Endothelial cell of umbilical vein (primary cell): Measurements from ENCODE around the gene MYLK2. TPM values are rescaled to one million over a fixed set of nuclear protein-coding genes. Genes with fewer than 3 reads are reported as not detected.
"Not testable (repeated sequence)": the region's sequence is repeated elsewhere in the genome, so short reads cannot be mapped to it uniquely, and the experiment has no call there.

ENCODE experiments used
- BruUV-seq: library from RNA; stranded (reverse); fragments of 400-500 nt; replicated peaks from 2 replicates; lab custom pipeline; 2021; lab: Mats Ljungman, UMichigan
- CTCF ChIA-PET: fragments of 300-600, 350-600 bp; sonication (Branson Sonifier 250); formaldehyde crosslinking; loops from one replicate; lab custom pipeline; 2021; ENCODE audit warnings: antibody characterized with exemption, inconsistent platforms; lab: Charles Lee
- POLR2A ChIA-PET: fragments of 300-600, 350-600 bp; sonication (Branson Sonifier 250); formaldehyde crosslinking; loops from one replicate; lab custom pipeline; 2021; ENCODE audit warnings: antibody characterized with exemption, inconsistent platforms; lab: Charles Lee
- DNase-seq: peaks from one replicate; pipeline ENCODE4 v3.0.0-alpha.2; 2011; ENCODE audit warnings: low read depth, low spot score
- FAIRE-seq: peaks from 2 replicates; lab custom pipeline; 2011; peaks lifted over from hg19 to GRCh38; lab: Jason Lieb, UNC
- H2AFZ ChIP-seq: 2 replicates; pipeline ENCODE4 v1.6.0; 2012; ENCODE audit warnings: low read depth, low read length, control low read depth, inconsistent platforms
- H3K27ac ChIP-seq: 2 replicates; pipeline ENCODE4 v1.5.1; 2011; ENCODE audit warnings: low read depth, mild to moderate bottlenecking, control low read depth, low read length, moderate library complexity; ENCODE audit not compliant: insufficient read depth
- H3K27me3 ChIP-seq, 2 experiments: 2 replicates each; pipeline versions ENCODE4 v1.6.0 to v1.6.1; 2011; ENCODE audit warnings: low read length in 2 of 2, mixed read lengths in 1 of 2; ENCODE audit not compliant: control insufficient read depth in 2 of 2, insufficient read depth in 2 of 2
- H3K36me3 ChIP-seq, 2 experiments: 2 replicates in 1 of 2; 3 replicates in 1 of 2; pipeline ENCODE4 v1.5.1; 2011; ENCODE audit warnings: low read length in 2 of 2, mild to moderate bottlenecking in 1 of 2, moderate library complexity in 1 of 2; ENCODE audit not compliant: control insufficient read depth in 2 of 2, insufficient read depth in 2 of 2; ENCODE audit errors: extremely low read depth in 1 of 2
- H3K4me1 ChIP-seq: 3 replicates; pipeline ENCODE4 v1.5.1; 2011; ENCODE audit warnings: mild to moderate bottlenecking, low read length; ENCODE audit not compliant: control insufficient read depth, insufficient read depth; ENCODE audit errors: extremely low read depth
- H3K4me2 ChIP-seq: 2 replicates; pipeline ENCODE4 v1.6.1; 2011; ENCODE audit warnings: low read length, control low read depth, mixed read lengths; ENCODE audit not compliant: insufficient read depth
- H3K4me3 ChIP-seq, 3 experiments: fragments of 200-600 bp in 1 of 3; sonication (generic), shearing (Covaris generic) in 1 of 3; replicated peaks in 1 of 3; 2 replicates each; pipeline ENCODE4 v1.5.1; 2011 to 2016; ENCODE audit warnings: control low read depth in 3 of 3, low read length in 3 of 3, mild to moderate bottlenecking in 2 of 3, inconsistent platforms in 1 of 3, low read depth in 1 of 3, moderate library complexity in 1 of 3; ENCODE audit not compliant: insufficient read depth in 1 of 3
- H3K79me2 ChIP-seq: 2 replicates; pipeline ENCODE4 v1.6.0; 2012; ENCODE audit warnings: low read length, inconsistent platforms; ENCODE audit not compliant: control insufficient read depth, insufficient read depth
- H3K9ac ChIP-seq: replicated peaks from 2 replicates; pipeline ENCODE3; 2011; ENCODE audit warnings: low read length, control low read depth; ENCODE audit not compliant: insufficient read depth; ENCODE audit errors: extremely low read depth
- H3K9me1 ChIP-seq: replicated peaks from 3 replicates; pipeline ENCODE4 v1.6.0; 2011; ENCODE audit warnings: mild to moderate bottlenecking, low read length; ENCODE audit not compliant: control insufficient read depth, insufficient read depth; ENCODE audit errors: extremely low read depth
- H3K9me3 ChIP-seq: replicated peaks from 2 replicates; pipeline ENCODE4 v1.5.1; 2012; ENCODE audit warnings: low read length, inconsistent platforms; ENCODE audit not compliant: control insufficient read depth, insufficient read depth
- H4K20me1 ChIP-seq: replicated peaks from 2 replicates; pipeline ENCODE3; 2011; ENCODE audit warnings: mild to moderate bottlenecking, low read length; ENCODE audit not compliant: control insufficient read depth, insufficient read depth; ENCODE audit errors: extremely low read depth
- EZH2 ChIP-seq: IDR thresholded peaks from 2 replicates; pipeline ENCODE4 v1.6.1; 2012; ENCODE audit warnings: borderline replicate concordance, low read depth, mild to moderate bottlenecking, moderate library complexity, low read length, inconsistent platforms; ENCODE audit not compliant: severe bottlenecking
- FOS ChIP-seq: IDR thresholded peaks from 2 replicates; pipeline ENCODE4 v1.6.1; 2011; ENCODE audit warnings: mild to moderate bottlenecking, low read length, moderate library complexity, borderline replicate concordance; ENCODE audit not compliant: insufficient read depth
- GATA2 ChIP-seq: IDR thresholded peaks from 2 replicates; pipeline ENCODE4 v1.7.0; 2011; ENCODE audit warnings: low read depth, mild to moderate bottlenecking, moderate library complexity, mixed read lengths, low read length; ENCODE audit not compliant: insufficient read length, insufficient read depth
- JUN ChIP-seq: IDR thresholded peaks from 2 replicates; pipeline ENCODE4 v1.6.1; 2011; ENCODE audit warnings: borderline replicate concordance, low read depth; ENCODE audit not compliant: insufficient read length, insufficient read depth
- MYC ChIP-seq: IDR thresholded peaks from one replicate; pipeline ENCODE4 v1.6.1; 2011; ENCODE audit warnings: mild to moderate bottlenecking, low read depth, low read length
- POLR2A ChIP-seq: IDR thresholded peaks from 2 replicates; pipeline ENCODE4 v1.6.1; 2012; ENCODE audit warnings: low read depth, mild to moderate bottlenecking, control low read depth, low read length
- POLR2AphosphoS5 ChIP-seq: IDR thresholded peaks from 2 replicates; pipeline ENCODE4 v1.6.1; 2012; ENCODE audit warnings: low read depth, mild to moderate bottlenecking, control low read depth, low read length, moderate library complexity; ENCODE audit not compliant: insufficient read depth
- dilution Hi-C: fragments of 300-500 bp; cut with MboI; formaldehyde crosslinking; loops from one replicate; pipeline ENCODE4 v1.15.0; 2019; ENCODE audit warnings: low sequenced_read_pairs; ENCODE audit not compliant: extremely low pct_ligation_motif_present
- intact Hi-C: fragments of 100-400 bp; cut with micrococcal nuclease; formaldehyde crosslinking; loops from one replicate; pipeline ENCODE4 v1.10.0; 2022
- polyA plus RNA-seq, 4 experiments: library from polyadenylated mRNA; depleted of rRNA in 3 of 4; stranded (reverse) in 3 of 4; unstranded in 1 of 4; fragments of >200 nt; gene quantifications; 2 replicates each; pipeline versions ENCODE4 v1.2.1 to v1.2.3, GENCODE V29; 2011 to 2012; ENCODE audit warnings: missing spikeins in 1 of 4
- total RNA-seq: library from RNA; stranded (reverse); gene quantifications from 2 replicates; pipeline ENCODE4 v1.2.3, GENCODE V29; 2021
- TF ChIP-seq, protein P1 (sequence below): IDR thresholded peaks from 2 replicates; pipeline ENCODE4 v1.6.1; 2011; ENCODE audit not compliant: insufficient read depth, insufficient read length
- TF ChIP-seq, protein P2 (sequence below), 2 donors: IDR thresholded peaks; 1 replicate in 1 of 2; 2 replicates in 1 of 2; pipeline ENCODE4 v1.5.1; 2011; ENCODE audit warnings: low read length in 2 of 2, mild to moderate bottlenecking in 2 of 2, moderate library complexity in 2 of 2, control low read depth in 1 of 2, inconsistent platforms in 1 of 2, low read depth in 1 of 2; ENCODE audit not compliant: insufficient read depth in 1 of 2; ENCODE audit errors: extremely low read depth in 1 of 2

The MYLK2 gene
- total and polyA plus RNA-seq, 2 donors (not counting 3 experiments of a cell fraction or from before 2014, with no cell fraction given), result 2.6 to 2.7 TPM

DNA sequence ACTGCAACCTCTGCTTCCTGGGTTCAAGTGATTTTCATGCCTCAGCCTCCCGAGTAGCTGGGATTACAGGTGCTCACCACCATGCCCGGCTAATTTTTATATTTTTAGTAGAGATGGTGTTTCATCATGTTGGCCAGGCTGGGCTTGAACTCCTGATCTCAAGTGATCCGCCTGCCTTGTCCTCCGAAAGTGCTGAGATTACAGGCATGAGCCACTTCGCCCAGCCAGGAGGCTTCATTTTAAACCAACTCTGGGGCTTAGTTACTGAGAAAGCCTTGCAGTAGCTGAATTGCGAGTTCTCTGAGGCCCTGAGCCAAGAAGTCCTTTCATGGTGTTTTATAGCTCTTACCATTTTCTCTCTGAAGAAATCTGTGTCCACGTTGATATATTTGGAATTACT lies 5.0 kb upstream of the MYLK2 start:
- H3K9me3 ChIP-seq, H2AFZ ChIP-seq, DNase-seq, H3K9ac ChIP-seq, H3K36me3 ChIP-seq, H3K4me3 ChIP-seq, H3K79me2 ChIP-seq, H3K4me2 ChIP-seq, POLR2A ChIA-PET, BruUV-seq, H3K27ac ChIP-seq, FAIRE-seq, dilution Hi-C loops, intact Hi-C loops, H3K9me1 ChIP-seq, H3K4me1 ChIP-seq, H3K27me3 ChIP-seq, H4K20me1 ChIP-seq: not testable (repeated sequence)
- CTCF ChIA-PET, result interaction anchor here (1.1 to 2.4 kb wide), 5 partner anchors 10 to 217 kb away, joined by 3 to 11 read pairs (median 6); no protein-coding TSS in a partner anchor

DNA sequence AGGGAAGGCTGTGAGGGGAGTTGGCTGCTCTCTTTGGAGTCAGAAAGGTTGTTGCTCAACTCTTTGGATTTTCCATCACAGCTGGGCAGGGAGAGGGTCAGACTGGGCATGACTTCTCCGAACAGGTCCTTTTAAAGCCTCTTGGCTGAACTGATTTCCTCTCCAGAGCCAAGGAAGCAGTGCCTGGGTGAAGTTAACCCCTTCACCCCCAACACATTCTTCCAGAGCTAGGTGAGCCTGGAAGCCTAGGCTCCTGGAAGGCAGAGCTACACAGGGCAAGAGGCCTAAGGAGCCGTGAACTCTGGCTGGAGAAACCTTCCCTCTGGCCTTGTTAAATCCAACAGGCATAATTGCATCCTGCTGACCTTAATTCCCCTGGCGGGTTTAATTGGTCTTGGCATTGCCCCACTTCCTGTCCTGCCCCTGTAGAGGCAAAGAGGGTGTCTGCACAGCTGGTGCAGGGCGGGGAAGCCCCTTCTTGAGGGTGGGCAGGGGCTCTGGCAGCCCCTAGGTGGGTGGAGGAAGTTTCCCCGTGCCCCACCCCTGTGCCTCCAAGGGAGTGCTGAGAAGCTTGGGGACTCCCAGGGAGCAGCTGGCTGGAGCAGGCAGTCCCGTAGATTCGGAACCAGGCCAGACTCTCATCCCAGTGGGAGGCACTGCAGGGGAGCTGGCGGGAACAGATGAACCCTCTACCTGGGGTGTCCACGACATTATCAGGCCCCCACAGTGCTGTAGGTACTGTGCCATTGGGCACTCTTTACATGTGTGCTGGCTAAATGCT lies 3.6 kb upstream of the MYLK2 start:
- no peak for TF ChIP-seq POLR2AphosphoS5
- no peak for TF ChIP-seq EZH2
- TF ChIP-seq, protein P1, sequence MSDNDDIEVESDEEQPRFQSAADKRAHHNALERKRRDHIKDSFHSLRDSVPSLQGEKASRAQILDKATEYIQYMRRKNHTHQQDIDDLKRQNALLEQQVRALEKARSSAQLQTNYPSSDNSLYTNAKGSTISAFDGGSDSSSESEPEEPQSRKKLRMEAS, result no peak
- TF ChIP-seq, protein P2, sequence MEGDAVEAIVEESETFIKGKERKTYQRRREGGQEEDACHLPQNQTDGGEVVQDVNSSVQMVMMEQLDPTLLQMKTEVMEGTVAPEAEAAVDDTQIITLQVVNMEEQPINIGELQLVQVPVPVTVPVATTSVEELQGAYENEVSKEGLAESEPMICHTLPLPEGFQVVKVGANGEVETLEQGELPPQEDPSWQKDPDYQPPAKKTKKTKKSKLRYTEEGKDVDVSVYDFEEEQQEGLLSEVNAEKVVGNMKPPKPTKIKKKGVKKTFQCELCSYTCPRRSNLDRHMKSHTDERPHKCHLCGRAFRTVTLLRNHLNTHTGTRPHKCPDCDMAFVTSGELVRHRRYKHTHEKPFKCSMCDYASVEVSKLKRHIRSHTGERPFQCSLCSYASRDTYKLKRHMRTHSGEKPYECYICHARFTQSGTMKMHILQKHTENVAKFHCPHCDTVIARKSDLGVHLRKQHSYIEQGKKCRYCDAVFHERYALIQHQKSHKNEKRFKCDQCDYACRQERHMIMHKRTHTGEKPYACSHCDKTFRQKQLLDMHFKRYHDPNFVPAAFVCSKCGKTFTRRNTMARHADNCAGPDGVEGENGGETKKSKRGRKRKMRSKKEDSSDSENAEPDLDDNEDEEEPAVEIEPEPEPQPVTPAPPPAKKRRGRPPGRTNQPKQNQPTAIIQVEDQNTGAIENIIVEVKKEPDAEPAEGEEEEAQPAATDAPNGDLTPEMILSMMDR (IDR thresholded peaks at IDR 0.05; ENCODE audit: extremely low read depth in 1 of 2, insufficient read depth in 1 of 2, low read depth in 1 of 2, low read length in 2 of 2), result no peak
- TF ChIP-seq GATA2, result no peak
- no peak for TF ChIP-seq MYC
- no peak for TF ChIP-seq FOS
- TF ChIP-seq POLR2A, result no peak
- TF ChIP-seq JUN, result no peak
- peaks cover 8% of the 10 kb centered on the region for H3K4me1 ChIP-seq
- CTCF ChIA-PET, result interaction anchor here (0.9 to 25.3 kb wide), 5 partner anchors 8 to 182 kb away, joined by 3 to 619 read pairs (median 8); partner anchors contain the start of genes FOXS1 and PDRG1
- no peak for DNase-seq
- H2AFZ ChIP-seq, result no peak overlapping the region
- no peaks in the 10 kb centered on the region for H3K79me2 ChIP-seq
- H4K20me1 ChIP-seq, result no peaks in the 10 kb centered on the region
- H3K27ac ChIP-seq, result no peak overlapping the region
- BruUV-seq, result no TSS peak
- FAIRE-seq, result peak; percentile 21
- no peaks in the 10 kb centered on the region for H3K9me1 ChIP-seq
- no peak overlapping the region for H3K4me2 ChIP-seq
- intact Hi-C loops (no loop called here), dilution Hi-C loops (no loop called here)
- POLR2A ChIA-PET, result no interaction called here
- no peaks in the 10 kb centered on the region for H3K36me3 ChIP-seq
- H3K4me3 ChIP-seq, result no peak overlapping the region
- H3K27me3 ChIP-seq, result no peaks in the 10 kb centered on the region
- no peaks in the 10 kb centered on the region for H3K9me3 ChIP-seq
- no peak overlapping the region for H3K9ac ChIP-seq
